Mesodermal cell (in vitro differentiated cells): Measurements from ENCODE around the gene DCTN5.

Experiments used
- H3K27ac ChIP-seq: 2 replicates; pipeline ENCODE4 v1.7.0; 2013; ENCODE audit warnings: mild to moderate bottlenecking, low read depth, low read length, moderate library complexity; ENCODE audit not compliant: severe bottlenecking
- H3K36me3 ChIP-seq: 2 replicates; pipeline ENCODE4 v1.7.1; 2013; ENCODE audit warnings: mild to moderate bottlenecking, low read length, moderate library complexity; ENCODE audit not compliant: control insufficient read depth, insufficient read depth
- H3K4me1 ChIP-seq: one replicate; pipeline ENCODE4 v1.7.1; 2013; ENCODE audit warnings: mild to moderate bottlenecking, low read length; ENCODE audit not compliant: insufficient read depth, control insufficient read depth, poor library complexity, severe bottlenecking
- H3K4me3 ChIP-seq: 2 replicates; pipeline ENCODE4 v1.7.0; 2013; ENCODE audit warnings: low read length, control low read depth, mild to moderate bottlenecking; ENCODE audit not compliant: insufficient read depth, poor library complexity, severe bottlenecking; ENCODE audit errors: extremely low read depth
- H3K9me3 ChIP-seq: 2 replicates; pipeline ENCODE4 v1.7.1; 2013; ENCODE audit warnings: mild to moderate bottlenecking, low read length, moderate library complexity; ENCODE audit not compliant: control insufficient read depth
- WGBS, 2 experiments: methylation state at CpG; one replicate each; pipeline ENCODE4 v1.1.5; 2013; ENCODE audit warnings: missing lambda C conversion rate in 2 of 2; ENCODE audit not compliant: insufficient coverage in 2 of 2; 5-methylcytosine and 5-hydroxymethylcytosine counted together

Gene DCTN5

GRCh38 chr16:23694644-23695373 is 53.5 kb downstream of the DCTN5 start:
- Histone ChIP-seq H3K9me3 (no peaks in the 10 kb centered on the region), H3K36me3 (peaks cover 29% of the 10 kb centered on the region), H3K27ac (peak overlapping the region; percentile 41), H3K4me3 (peak overlapping the region; percentile 16), H3K4me1 (peaks cover 3% of the 10 kb centered on the region)
- WGBS, 2 experiments: 28 to 36% methylated on average over 25 to 31 of the region's 32 CpGs

- Histone ChIP-seq H3K9me3 (no peaks in the 10 kb centered on the region), H3K36me3 (peaks cover 20% of the 10 kb centered on the region), H3K4me1 (peaks cover 3% of the 10 kb centered on the region), H3K27ac (no peak overlapping the region), H3K4me3 (no peak overlapping the region)
- WGBS, 2 experiments: 68 to 88% methylated on average over 5 to 11 of the region's 11 CpGs
These were observed 54.5 kb downstream of the DCTN5 start for GRCh38 chr16:23695756-23696155.

GRCh38 chr16:23699100-23699499 is 57.8 kb downstream of the DCTN5 start:
- Histone ChIP-seq H3K4me3 (no peak overlapping the region), H3K9me3 (peaks cover 6% of the 10 kb centered on the region), H3K36me3 (no peaks in the 10 kb centered on the region), H3K4me1 (peaks cover 3% of the 10 kb centered on the region), H3K27ac (no peak overlapping the region)
- WGBS, 2 experiments: 93 to 96% methylated on average over 2 to 4 of the region's 4 CpGs

GRCh38 chr16:23700093-23700492 is 58.8 kb downstream of the DCTN5 start:
- no peaks in the 10 kb centered on the region for H3K4me1 ChIP-seq
- H3K36me3 ChIP-seq: no peaks in the 10 kb centered on the region
- H3K27ac ChIP-seq: no peak overlapping the region
- WGBS, 2 experiments: 77 to 93% methylated on average over 1 to 2 of the region's 2 CpGs
- H3K4me3 ChIP-seq: no peak overlapping the region
- peaks cover 6% of the 10 kb centered on the region for H3K9me3 ChIP-seq

GRCh38 chr16:23700509-23700908 is 59.2 kb downstream of the DCTN5 start:
- Histone ChIP-seq H3K4me3 (no peak overlapping the region), H3K36me3 (no peaks in the 10 kb centered on the region), H3K9me3 (peaks cover 6% of the 10 kb centered on the region), H3K27ac (no peak overlapping the region), H3K4me1 (no peaks in the 10 kb centered on the region)
- 33 to 59% methylated on average over 7 of the region's 8 CpGs for WGBS, 2 experiments

- H3K4me3 ChIP-seq: no peak overlapping the region
- no peak overlapping the region for H3K27ac ChIP-seq
- no peaks in the 10 kb centered on the region for H3K4me1 ChIP-seq
- 67 to 72% methylated on average over 5 of the region's 8 CpGs for WGBS, 2 experiments
- H3K36me3 ChIP-seq: no peaks in the 10 kb centered on the region
- H3K9me3 ChIP-seq: peaks cover 6% of the 10 kb centered on the region
These were observed 59.8 kb downstream of the DCTN5 start for GRCh38 chr16:23701045-23701444.

GRCh38 chr16:23702951-23703350 is 61.7 kb downstream of the DCTN5 start:
- Histone ChIP-seq H3K36me3 (no peaks in the 10 kb centered on the region), H3K4me3 (no peak overlapping the region), H3K4me1 (no peaks in the 10 kb centered on the region), H3K9me3 (peaks cover 6% of the 10 kb centered on the region), H3K27ac (no peak overlapping the region)
- 73 to 79% methylated on average over 2 of the region's 2 CpGs for WGBS, 2 experiments

- Histone ChIP-seq H3K9me3 (peaks cover 15% of the 10 kb centered on the region), H3K36me3 (no peaks in the 10 kb centered on the region), H3K27ac (no peak overlapping the region), H3K4me3 (no peak overlapping the region), H3K4me1 (no peaks in the 10 kb centered on the region)
- 90% methylated on average over 17 to 22 of the region's 22 CpGs for WGBS, 2 experiments
These were observed 63.7 kb downstream of the DCTN5 start for GRCh38 chr16:23704772-23705516.

GRCh38 chr16:23705517-23705902 is 64.2 kb downstream of the DCTN5 start:
- H3K9me3 ChIP-seq: peaks cover 17% of the 10 kb centered on the region
- H3K4me1 ChIP-seq: no peaks in the 10 kb centered on the region
- 80 to 100% methylated on average over 1 of the region's 2 CpGs for WGBS, 2 experiments
- no peak overlapping the region for H3K4me3 ChIP-seq
- no peak overlapping the region for H3K27ac ChIP-seq
- no peaks in the 10 kb centered on the region for H3K36me3 ChIP-seq

- WGBS, 2 experiments: 90 to 100% methylated on average over 4 of the region's 4 CpGs
- no peaks in the 10 kb centered on the region for H3K36me3 ChIP-seq
- no peak overlapping the region for H3K4me3 ChIP-seq
- H3K27ac ChIP-seq: no peak overlapping the region
- H3K4me1 ChIP-seq: no peaks in the 10 kb centered on the region
- H3K9me3 ChIP-seq: peaks cover 17% of the 10 kb centered on the region
These were observed 65.2 kb downstream of the DCTN5 start for GRCh38 chr16:23706439-23706838.

- Histone ChIP-seq H3K9me3 (peaks cover 12% of the 10 kb centered on the region), H3K27ac (no peak overlapping the region), H3K4me1 (no peaks in the 10 kb centered on the region)
These were observed 68.3 kb downstream of the DCTN5 start for GRCh38 chr16:23709536-23709935.

More at GRCh38 chr16:23709536-23709935, 68.3 kb downstream of the DCTN5 start:
- no peak overlapping the region for H3K4me3 ChIP-seq
- no peaks in the 10 kb centered on the region for H3K36me3 ChIP-seq
